RWPE1 (cell line): Measurements from ENCODE around the gene CAVIN1.

Source experiments
- CTCF ChIA-PET: fragments of 350-600 bp; sonication (Branson Sonifier 250); formaldehyde crosslinking; extraction: SDS; loops from one replicate; lab custom pipeline; 2021; lab: Yijun Ruan, JAX
- POLR2A ChIA-PET: fragments of 400-600 bp; formaldehyde crosslinking; extraction: SDS; loops from one replicate; lab custom pipeline; 2020; ENCODE audit warnings: antibody characterized with exemption; ENCODE audit not compliant: low non-redundant PET; lab: Yijun Ruan, JAX
- DNase-seq: peaks from one replicate; pipeline ENCODE4 v3.0.0; 2012; ENCODE audit warnings: low spot score
- H3K27ac ChIP-seq: fragments of 450-650 bp; 2 replicates; pipeline ENCODE4 v1.5.1; 2017
- CTCF ChIP-seq: fragments of 450-650 bp; conservative IDR thresholded peaks from 2 replicates; pipeline ENCODE4 v1.5.1; 2017; ENCODE audit warnings: low read depth, mild to moderate bottlenecking

CAVIN1 gene

GRCh38 chr17:42359133-42359532, 63.9 kb downstream of the CAVIN1 start:
- DNase-seq, result no peak
- POLR2A ChIA-PET, result no interaction called here
- no peak overlapping the region for H3K27ac ChIP-seq
- CTCF ChIA-PET, result no interaction called here
- no peak for TF ChIP-seq CTCF

- no peak for DNase-seq
- ChIA-PET CTCF (no interaction called here), POLR2A (no interaction called here)
- no peak for TF ChIP-seq CTCF
- H3K27ac ChIP-seq, result no peak overlapping the region
Measured at GRCh38 chr17:42358434-42358833, 64.6 kb downstream of the CAVIN1 start.

- no peak for TF ChIP-seq CTCF
- POLR2A ChIA-PET, result no interaction called here
- no peak overlapping the region for H3K27ac ChIP-seq
- no peak for DNase-seq
- CTCF ChIA-PET, result interaction anchor here (1.6 kb wide), 1 partner anchor 51 kb away, joined by 3 read pairs; no protein-coding TSS in a partner anchor
Measured at GRCh38 chr17:42354956-42355843, 67.9 kb downstream of the CAVIN1 start.
